ENCODE results near the gene IFT43. TPM values are rescaled to one million over a fixed set of nuclear protein-coding genes. Genes with fewer than 3 reads are reported as not detected.

IFT43 gene
- total RNA-seq, 1 experiment from 2014 or later = 19.5 TPM

GRCh38 chr14:76118594-76118993 is 133.0 kb downstream of the IFT43 start:
- no peaks in the 10 kb centered on the region for H3K9me3 Mint-ChIP-seq (ENCODE audit: unreplicated experiment)
- no peaks in the 10 kb centered on the region for H3K9me3 ChIP-seq
- no peaks in the 10 kb centered on the region for H3K27me3 ChIP-seq (replicated peaks; ENCODE audit: control insufficient read depth, insufficient read depth, low read length)
- peaks cover 15% of the 10 kb centered on the region for H3K27me3 Mint-ChIP-seq (ENCODE audit: insufficient read depth, unreplicated experiment)
- intact Hi-C loops (cut with micrococcal nuclease; ENCODE audit: unreplicated experiment) = no loop called here
- POLR2A ChIA-PET = no interaction called here
- H3K4me3 ChIP-seq (ENCODE audit: low read depth, low read length) = no peak overlapping the region
- H3K27ac Mint-ChIP-seq (ENCODE audit: unreplicated experiment) = no peak overlapping the region
- no TSS peak for BruUV-seq (replicated peaks)
- CTCF ChIA-PET = no interaction called here
- DNase-seq = no peak
- no peaks in the 10 kb centered on the region for H3K36me3 Mint-ChIP-seq (ENCODE audit: insufficient read depth, unreplicated experiment)
- no peaks in the 10 kb centered on the region for H3K36me3 ChIP-seq (ENCODE audit: control insufficient read depth, insufficient read depth, low read length)
- no peak for TF ChIP-seq CTCF (IDR thresholded peaks at IDR 0.05; ENCODE audit: insufficient read depth in 1 of 2, low read depth in 1 of 2, low read length in 1 of 2, severe bottlenecking in 1 of 2, unreplicated experiment in 1 of 2)
- no peaks in the 10 kb centered on the region for H3K4me1 Mint-ChIP-seq (ENCODE audit: low read depth, unreplicated experiment)
- no peak overlapping the region for H3K4me3 Mint-ChIP-seq (ENCODE audit: unreplicated experiment)
- H3K4me1 ChIP-seq = no peaks in the 10 kb centered on the region

GRCh38 chr14:76121089-76121748 is 135.7 kb downstream of the IFT43 start:
- no TSS peak for BruUV-seq (replicated peaks)
- ChIA-PET CTCF (interaction anchor here (0.7 kb wide), 1 partner anchor 475 kb away, joined by 4 read pairs; no protein-coding TSS in a partner anchor), POLR2A (no interaction called here)
- no peaks in the 10 kb centered on the region for H3K27me3 ChIP-seq (replicated peaks; ENCODE audit: control insufficient read depth, insufficient read depth, low read length)
- no peaks in the 10 kb centered on the region for H3K9me3 Mint-ChIP-seq (ENCODE audit: unreplicated experiment)
- no peaks in the 10 kb centered on the region for H3K4me1 ChIP-seq
- H3K36me3 ChIP-seq (ENCODE audit: control insufficient read depth, insufficient read depth, low read length) = no peaks in the 10 kb centered on the region
- no peak overlapping the region for H3K4me3 Mint-ChIP-seq (ENCODE audit: unreplicated experiment)
- H3K4me3 ChIP-seq (ENCODE audit: low read depth, low read length) = no peak overlapping the region
- intact Hi-C loops (cut with micrococcal nuclease; ENCODE audit: unreplicated experiment) = no loop called here
- TF ChIP-seq CTCF (IDR thresholded peaks at IDR 0.05; ENCODE audit: insufficient read depth in 1 of 2, low read depth in 1 of 2, low read length in 1 of 2, severe bottlenecking in 1 of 2, unreplicated experiment in 1 of 2) = no peak
- no peaks in the 10 kb centered on the region for H3K9me3 ChIP-seq
- no peaks in the 10 kb centered on the region for H3K4me1 Mint-ChIP-seq (ENCODE audit: low read depth, unreplicated experiment)
- H3K27me3 Mint-ChIP-seq (ENCODE audit: insufficient read depth, unreplicated experiment) = peaks cover 3% of the 10 kb centered on the region
- H3K27ac Mint-ChIP-seq (ENCODE audit: unreplicated experiment) = no peak overlapping the region
- DNase-seq = no peak
- no peaks in the 10 kb centered on the region for H3K36me3 Mint-ChIP-seq (ENCODE audit: insufficient read depth, unreplicated experiment)

- BruUV-seq (replicated peaks) = no TSS peak
- DNase-seq = no peak
- Mint-ChIP-seq H3K4me1 (ENCODE audit: low read depth, unreplicated experiment) (no peaks in the 10 kb centered on the region), H3K4me3 (ENCODE audit: unreplicated experiment) (no peak overlapping the region), H3K36me3 (ENCODE audit: insufficient read depth, unreplicated experiment) (no peaks in the 10 kb centered on the region), H3K27me3 (ENCODE audit: insufficient read depth, unreplicated experiment) (peaks cover 6% of the 10 kb centered on the region), H3K27ac (ENCODE audit: unreplicated experiment) (no peak overlapping the region), H3K9me3 (ENCODE audit: unreplicated experiment) (no peaks in the 10 kb centered on the region)
- no peak for TF ChIP-seq CTCF (IDR thresholded peaks at IDR 0.05; ENCODE audit: insufficient read depth in 1 of 2, low read depth in 1 of 2, low read length in 1 of 2, severe bottlenecking in 1 of 2, unreplicated experiment in 1 of 2)
- ChIA-PET CTCF (no interaction called here), POLR2A (no interaction called here)
- intact Hi-C loops (cut with micrococcal nuclease; ENCODE audit: unreplicated experiment) = no loop called here
- H3K4me3 ChIP-seq (ENCODE audit: low read depth, low read length) = no peak overlapping the region
- H3K27me3 ChIP-seq (replicated peaks; ENCODE audit: control insufficient read depth, insufficient read depth, low read length) = no peaks in the 10 kb centered on the region
- H3K36me3 ChIP-seq (ENCODE audit: control insufficient read depth, insufficient read depth, low read length) = no peaks in the 10 kb centered on the region
- H3K4me1 ChIP-seq = no peaks in the 10 kb centered on the region
- H3K9me3 ChIP-seq = no peaks in the 10 kb centered on the region
Measured at GRCh38 chr14:76123426-76124225, 138.1 kb downstream of the IFT43 start.
